Femur (tissue), 1 donor: ENCODE measurements around the gene DIPK1A.

Experiments
- DNase-seq: peaks from one replicate; pipeline ENCODE4 v3.0.0-alpha.2; 2017

Gene DIPK1A

GRCh38 chr1:92961131-92961895 lies at the start of gene DIPK1A:
Gene DIPK1A (minus strand): TSS chr1:92961462. CDS start chr1:92961429, 33 bp downstream.
- peak; percentile 89 for DNase-seq

- no peak for DNase-seq
These were observed 46.8 kb upstream of the DIPK1A start for GRCh38 chr1:93007941-93008577.

GRCh38 chr1:93005252-93005598 lies 44.0 kb upstream of the DIPK1A start:
- DNase-seq, result no peak

- no peak for DNase-seq
These were observed 43.4 kb upstream of the DIPK1A start for GRCh38 chr1:93004566-93005251.

- no peak for DNase-seq
These were observed 42.7 kb upstream of the DIPK1A start for GRCh38 chr1:93003981-93004380.

- DNase-seq, result no peak
These were observed 41.5 kb upstream of the DIPK1A start for GRCh38 chr1:93002781-93003180.

- DNase-seq, result no peak
These were observed 40.6 kb upstream of the DIPK1A start for GRCh38 chr1:93001893-93002292.

GRCh38 chr1:93000751-93001175 lies 39.5 kb upstream of the DIPK1A start:
- no peak for DNase-seq

GRCh38 chr1:93000291-93000690 lies 39.0 kb upstream of the DIPK1A start:
- no peak for DNase-seq

- no peak for DNase-seq
These were observed 37.6 kb upstream of the DIPK1A start for GRCh38 chr1:92998821-92999220.

GRCh38 chr1:92995441-92996430 lies 34.5 kb upstream of the DIPK1A start:
- no peak for DNase-seq

GRCh38 chr1:92994105-92994712 lies 32.9 kb upstream of the DIPK1A start:
- peak; percentile 76 for DNase-seq

GRCh38 chr1:92993581-92993980 lies 32.3 kb upstream of the DIPK1A start:
- no peak for DNase-seq

GRCh38 chr1:92992877-92993276 lies 31.6 kb upstream of the DIPK1A start:
- no peak for DNase-seq

- no peak for DNase-seq
These were observed 30.8 kb upstream of the DIPK1A start for GRCh38 chr1:92992054-92992453.

GRCh38 chr1:92990828-92991227 lies 29.6 kb upstream of the DIPK1A start:
- no peak for DNase-seq

GRCh38 chr1:92989936-92990583 lies 28.8 kb upstream of the DIPK1A start:
- no peak for DNase-seq

- no peak for DNase-seq
These were observed 28.0 kb upstream of the DIPK1A start for GRCh38 chr1:92989253-92989652.

- DNase-seq, result no peak
These were observed 26.2 kb upstream of the DIPK1A start for GRCh38 chr1:92987462-92987861.

GRCh38 chr1:92985101-92985500 lies 23.8 kb upstream of the DIPK1A start:
- DNase-seq, result no peak

GRCh38 chr1:92980732-92981647 lies 19.7 kb upstream of the DIPK1A start:
- DNase-seq, result no peak
